WERI-Rb-1 (cell line): ENCODE data around the gene ENHO.

Source experiments
- DNase-seq: peaks from one replicate; pipeline ENCODE4 v3.0.0-alpha.2; 2020
- H3K27ac ChIP-seq: fragments of 250-450 bp; sonication (Bioruptor Pico); 2 replicates; pipeline ENCODE4 v1.5.1; 2020; ENCODE audit warnings: mild to moderate bottlenecking, moderate library complexity
- H3K27me3 ChIP-seq: fragments of 250-450 bp; sonication (Bioruptor Pico); 2 replicates; pipeline ENCODE4 v1.5.1; 2021; ENCODE audit warnings: mild to moderate bottlenecking, low read depth, moderate library complexity; ENCODE audit not compliant: insufficient read depth, severe bottlenecking
- H3K36me3 ChIP-seq: fragments of 250-450 bp; sonication (Bioruptor Pico); 2 replicates; pipeline ENCODE4 v1.5.1; 2020; ENCODE audit warnings: mild to moderate bottlenecking, moderate library complexity
- H3K4me3 ChIP-seq: 2 replicates; pipeline ENCODE4 v1.5.1; 2011; ENCODE audit warnings: low read depth, mild to moderate bottlenecking, control low read depth, low read length
- H3K9me3 ChIP-seq: fragments of 250-450 bp; sonication (Bioruptor Pico); 2 replicates; pipeline ENCODE4 v1.5.1; 2021; ENCODE audit warnings: mild to moderate bottlenecking, moderate library complexity; ENCODE audit not compliant: severe bottlenecking
- TF ChIP-seq, protein P1 (sequence below): IDR thresholded peaks from 2 replicates; pipeline ENCODE4 v1.5.1; 2011; ENCODE audit warnings: low read depth, mild to moderate bottlenecking, control low read depth, inconsistent platforms, low read length

Gene ENHO

DNA sequence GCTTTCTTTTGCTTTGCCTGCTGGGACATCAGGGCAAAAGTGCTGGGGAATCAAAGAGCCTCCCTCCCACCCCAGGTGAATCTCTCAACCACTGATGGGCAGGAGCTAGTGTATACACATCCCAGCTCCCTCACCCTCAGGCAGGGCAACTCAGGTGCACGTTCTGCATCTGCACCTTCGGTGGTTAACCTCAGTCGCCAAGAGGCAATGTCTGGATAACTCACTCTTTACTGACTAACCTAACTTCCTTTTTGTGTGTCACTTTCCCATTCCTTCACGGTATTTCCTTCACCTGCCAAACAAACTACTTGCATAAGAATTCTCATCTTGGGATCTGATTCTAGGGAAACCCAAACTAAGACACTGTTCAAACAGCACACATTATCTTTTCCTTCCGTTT lies 40.5 kb upstream of the ENHO start:
- H3K27me3 ChIP-seq = no peaks in the 10 kb centered on the region
- H3K36me3 ChIP-seq = peaks cover 32% of the 10 kb centered on the region
- no peaks in the 10 kb centered on the region for H3K9me3 ChIP-seq
- H3K4me3 ChIP-seq = no peak overlapping the region
- TF ChIP-seq, protein P1, sequence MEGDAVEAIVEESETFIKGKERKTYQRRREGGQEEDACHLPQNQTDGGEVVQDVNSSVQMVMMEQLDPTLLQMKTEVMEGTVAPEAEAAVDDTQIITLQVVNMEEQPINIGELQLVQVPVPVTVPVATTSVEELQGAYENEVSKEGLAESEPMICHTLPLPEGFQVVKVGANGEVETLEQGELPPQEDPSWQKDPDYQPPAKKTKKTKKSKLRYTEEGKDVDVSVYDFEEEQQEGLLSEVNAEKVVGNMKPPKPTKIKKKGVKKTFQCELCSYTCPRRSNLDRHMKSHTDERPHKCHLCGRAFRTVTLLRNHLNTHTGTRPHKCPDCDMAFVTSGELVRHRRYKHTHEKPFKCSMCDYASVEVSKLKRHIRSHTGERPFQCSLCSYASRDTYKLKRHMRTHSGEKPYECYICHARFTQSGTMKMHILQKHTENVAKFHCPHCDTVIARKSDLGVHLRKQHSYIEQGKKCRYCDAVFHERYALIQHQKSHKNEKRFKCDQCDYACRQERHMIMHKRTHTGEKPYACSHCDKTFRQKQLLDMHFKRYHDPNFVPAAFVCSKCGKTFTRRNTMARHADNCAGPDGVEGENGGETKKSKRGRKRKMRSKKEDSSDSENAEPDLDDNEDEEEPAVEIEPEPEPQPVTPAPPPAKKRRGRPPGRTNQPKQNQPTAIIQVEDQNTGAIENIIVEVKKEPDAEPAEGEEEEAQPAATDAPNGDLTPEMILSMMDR = no peak
- DNase-seq = no peak
- no peak overlapping the region for H3K27ac ChIP-seq

DNA sequence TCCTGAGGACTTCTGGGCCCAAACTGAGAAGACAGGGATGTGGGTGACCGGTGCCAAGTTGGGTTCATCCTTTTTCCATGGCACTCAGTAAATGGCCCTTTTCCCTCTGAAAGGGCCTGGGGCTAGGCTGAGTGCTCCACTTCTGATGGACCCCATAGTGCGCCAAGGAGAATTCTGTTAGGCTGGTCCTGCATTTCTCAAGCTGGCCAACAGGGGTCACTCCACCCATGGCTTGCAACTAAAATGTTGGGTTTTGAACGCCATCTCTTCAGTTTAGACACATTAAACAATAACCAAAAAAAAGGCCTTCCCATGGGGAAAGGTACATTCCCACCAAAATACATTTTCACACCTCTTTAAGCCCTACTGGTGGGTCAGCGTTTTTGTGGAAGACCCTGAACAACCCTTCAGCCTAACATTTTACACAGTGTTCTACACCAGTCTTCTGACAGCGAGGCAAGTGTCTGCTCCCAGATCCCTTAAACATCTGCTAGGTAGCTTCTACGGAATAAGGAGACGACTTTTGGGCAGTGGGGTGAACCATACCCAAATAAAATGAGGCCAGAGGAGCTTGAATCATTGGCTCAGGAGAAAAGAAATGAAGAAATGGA lies 39.5 kb upstream of the ENHO start:
- no peak for DNase-seq
- Histone ChIP-seq H3K4me3 (no peak overlapping the region), H3K36me3 (peaks cover 32% of the 10 kb centered on the region), H3K27ac (no peak overlapping the region), H3K9me3 (no peaks in the 10 kb centered on the region), H3K27me3 (no peaks in the 10 kb centered on the region)
- TF ChIP-seq, protein P1 = peak; percentile 72

DNA sequence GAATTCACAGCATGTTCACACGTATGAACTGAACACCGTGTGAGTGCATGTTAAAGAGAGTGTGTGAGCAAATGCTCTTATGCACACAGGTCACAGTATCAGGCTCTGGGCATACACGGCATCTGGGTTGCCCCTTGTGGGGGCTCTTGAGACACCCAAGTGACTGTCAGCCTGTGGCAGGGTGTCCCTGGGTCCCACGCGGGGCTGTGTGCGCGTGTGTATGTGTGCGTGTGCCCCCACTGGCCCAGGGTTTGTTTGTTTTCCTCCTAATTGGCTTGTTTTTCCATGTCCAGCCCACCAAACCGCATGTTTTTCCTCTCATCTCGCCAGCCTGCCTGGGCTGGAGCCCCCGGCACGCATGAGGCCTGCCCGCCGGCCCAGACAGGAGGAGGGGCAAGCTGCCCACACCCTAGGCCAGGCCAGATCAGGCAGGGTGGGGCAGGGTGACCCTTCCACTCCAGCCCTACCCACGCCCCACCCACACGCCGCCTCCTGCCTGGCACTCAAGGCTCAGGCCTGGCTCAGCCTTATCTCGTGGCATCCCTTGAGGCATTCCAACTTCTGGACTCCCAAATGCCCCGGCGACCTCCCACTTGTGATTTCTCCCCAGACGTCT lies 37.9 kb upstream of the ENHO start:
- Histone ChIP-seq H3K27ac (peak overlapping the region; percentile 86), H3K36me3 (peaks cover 28% of the 10 kb centered on the region), H3K27me3 (no peaks in the 10 kb centered on the region), H3K9me3 (no peaks in the 10 kb centered on the region), H3K4me3 (no peak overlapping the region)
- TF ChIP-seq, protein P1 = no peak
- DNase-seq = no peak

DNA sequence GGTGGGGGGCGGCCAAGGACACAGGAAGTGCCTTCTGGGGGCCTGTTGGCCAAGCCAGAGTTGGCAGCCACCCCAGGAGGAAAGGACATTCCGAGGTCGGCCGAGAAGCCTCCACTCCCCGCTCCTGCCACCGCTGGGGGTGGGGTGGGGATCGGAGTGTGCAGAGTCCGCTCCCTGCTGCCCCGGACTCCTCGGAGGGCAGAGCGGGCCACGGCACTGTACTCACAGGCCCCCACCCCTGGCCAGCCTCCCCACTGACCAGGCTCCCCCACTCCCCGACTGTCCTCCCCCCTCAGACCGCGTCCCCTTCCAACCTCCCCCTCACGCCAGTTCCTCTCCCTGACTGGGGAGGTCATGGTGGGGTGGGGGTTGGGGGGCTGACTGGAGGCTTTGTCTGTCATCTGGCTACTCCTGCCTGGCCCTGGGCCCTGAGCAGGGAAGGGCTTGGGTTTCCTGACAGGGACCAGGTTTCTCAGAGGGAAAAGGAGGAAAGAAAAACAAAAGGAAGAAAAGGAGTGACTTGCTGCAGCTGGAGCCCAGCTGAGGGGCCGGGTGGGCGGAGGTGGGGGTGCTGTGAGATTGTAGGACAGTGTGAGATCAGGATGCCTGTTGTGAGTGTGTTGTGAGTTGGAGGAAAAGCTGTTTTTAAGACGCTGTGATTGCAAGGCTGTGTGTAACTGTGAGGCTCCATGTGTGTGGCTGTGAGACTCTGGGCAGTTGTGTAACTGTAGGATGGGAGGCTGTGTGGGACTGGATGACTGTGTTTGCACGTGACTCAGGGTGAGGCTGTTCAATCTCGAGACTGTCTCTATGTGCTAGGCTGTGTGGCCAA lies 37.0 kb upstream of the ENHO start:
- peak; percentile 79 for DNase-seq
- TF ChIP-seq, protein P1 = no peak
- H3K36me3 ChIP-seq = peaks cover 28% of the 10 kb centered on the region
- H3K27me3 ChIP-seq = no peaks in the 10 kb centered on the region
- peak overlapping the region; percentile 86 for H3K27ac ChIP-seq
- peak overlapping the region; percentile 30 for H3K4me3 ChIP-seq
- H3K9me3 ChIP-seq = no peaks in the 10 kb centered on the region

DNA sequence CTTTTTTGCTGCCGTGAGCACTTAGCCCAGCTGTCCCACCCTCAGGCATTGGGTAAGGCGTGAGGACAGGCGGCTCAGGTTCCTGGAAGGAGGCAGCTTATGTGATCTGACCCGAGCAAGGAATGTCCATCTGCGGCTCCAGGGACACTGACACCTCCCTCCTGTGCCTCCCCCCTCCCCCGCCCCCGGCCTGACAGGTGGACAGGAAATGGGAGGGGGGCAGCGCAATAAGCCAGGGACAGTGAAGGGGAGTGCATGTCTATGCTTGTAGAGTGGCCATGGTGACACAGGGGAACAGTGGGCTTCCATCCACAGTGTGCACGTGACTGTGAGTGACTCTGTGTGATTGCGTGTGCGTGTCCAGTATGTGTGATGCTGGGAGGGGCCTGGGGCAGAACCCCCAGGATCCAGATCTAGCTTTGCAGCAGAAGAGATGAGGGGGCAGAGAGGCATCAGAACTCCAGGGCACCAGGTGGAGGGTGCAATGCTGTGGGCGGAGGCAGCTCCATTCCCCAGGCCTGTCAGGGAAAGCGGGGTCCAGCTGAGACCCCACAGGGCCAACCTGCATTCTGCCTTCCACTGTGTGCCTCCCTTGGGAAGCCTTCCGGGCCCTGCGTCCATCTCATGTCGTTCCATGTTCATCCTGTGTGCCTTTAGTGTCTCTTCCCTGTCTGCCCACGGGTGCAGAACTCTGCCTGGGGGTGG lies 36.3 kb upstream of the ENHO start:
- TF ChIP-seq, protein P1 = no peak
- Histone ChIP-seq H3K36me3 (peaks cover 22% of the 10 kb centered on the region), H3K27ac (peak overlapping the region; percentile 86), H3K27me3 (no peaks in the 10 kb centered on the region), H3K4me3 (peak overlapping the region; percentile 30), H3K9me3 (no peaks in the 10 kb centered on the region)
- peak; percentile 94 for DNase-seq
